Measurements from ENCODE around the gene DENND1A. TPM values are rescaled to one million over a fixed set of nuclear protein-coding genes. Genes with fewer than 3 reads are reported as not detected.

Gene DENND1A
- total and polyA plus RNA-seq, 11 donors: 9.8 to 24.0 (median 14.7) TPM

GRCh38 chr9:123493627-123494026, 436.3 kb downstream of the DENND1A start:
- intact Hi-C loops (cut with DNase I): no loop called here
- no peaks in the 10 kb centered on the region for H3K4me1 ChIP-seq
- DNase-seq (no peak), ATAC-seq (no peak)
- H3K27ac ChIP-seq: no peak overlapping the region
- WGBS, 4 donors: 87 to 88% (median 87%) methylated on average over 8 of the region's 8 CpGs
- H3K36me3 ChIP-seq: no peaks in the 10 kb centered on the region
- TF ChIP-seq, protein P1, sequence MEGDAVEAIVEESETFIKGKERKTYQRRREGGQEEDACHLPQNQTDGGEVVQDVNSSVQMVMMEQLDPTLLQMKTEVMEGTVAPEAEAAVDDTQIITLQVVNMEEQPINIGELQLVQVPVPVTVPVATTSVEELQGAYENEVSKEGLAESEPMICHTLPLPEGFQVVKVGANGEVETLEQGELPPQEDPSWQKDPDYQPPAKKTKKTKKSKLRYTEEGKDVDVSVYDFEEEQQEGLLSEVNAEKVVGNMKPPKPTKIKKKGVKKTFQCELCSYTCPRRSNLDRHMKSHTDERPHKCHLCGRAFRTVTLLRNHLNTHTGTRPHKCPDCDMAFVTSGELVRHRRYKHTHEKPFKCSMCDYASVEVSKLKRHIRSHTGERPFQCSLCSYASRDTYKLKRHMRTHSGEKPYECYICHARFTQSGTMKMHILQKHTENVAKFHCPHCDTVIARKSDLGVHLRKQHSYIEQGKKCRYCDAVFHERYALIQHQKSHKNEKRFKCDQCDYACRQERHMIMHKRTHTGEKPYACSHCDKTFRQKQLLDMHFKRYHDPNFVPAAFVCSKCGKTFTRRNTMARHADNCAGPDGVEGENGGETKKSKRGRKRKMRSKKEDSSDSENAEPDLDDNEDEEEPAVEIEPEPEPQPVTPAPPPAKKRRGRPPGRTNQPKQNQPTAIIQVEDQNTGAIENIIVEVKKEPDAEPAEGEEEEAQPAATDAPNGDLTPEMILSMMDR (IDR thresholded peaks at IDR 0.05): no peak
- TF ChIP-seq POLR2A (IDR thresholded peaks at IDR 0.05): no peak
- H3K9me3 ChIP-seq: no peaks in the 10 kb centered on the region
- no peaks in the 10 kb centered on the region for H3K27me3 ChIP-seq
- no peak overlapping the region for H3K4me3 ChIP-seq

DNA sequence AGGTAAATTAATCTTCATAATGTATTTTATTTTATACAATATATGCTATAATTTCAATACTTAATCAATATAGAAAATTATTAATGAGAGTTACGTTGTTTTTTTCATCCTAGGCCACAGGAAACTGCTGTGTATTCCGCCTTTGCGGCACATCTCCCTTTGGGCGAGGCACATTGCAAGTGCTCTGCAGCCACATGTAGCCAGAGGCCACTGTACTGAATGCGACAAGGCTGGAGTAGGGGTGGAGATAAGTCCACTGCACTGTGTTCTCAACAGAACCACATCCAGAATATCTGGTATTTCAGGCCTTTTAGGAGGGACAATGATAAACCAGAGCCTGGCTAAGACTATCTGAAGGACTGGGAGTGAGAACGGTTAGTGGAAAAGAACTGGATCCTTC, 439.2 kb downstream of the DENND1A start:
- TF ChIP-seq, protein P1 (IDR thresholded peaks at IDR 0.05): no peak
- no peak for TF ChIP-seq POLR2A (IDR thresholded peaks at IDR 0.05)
- 86 to 98% (median 94%) methylated on average over 6 of the region's 6 CpGs for WGBS, 4 donors
- ATAC-seq (no peak), DNase-seq (no peak)
- Histone ChIP-seq H3K27me3 (no peaks in the 10 kb centered on the region), H3K27ac (no peak overlapping the region), H3K4me3 (no peak overlapping the region), H3K4me1 (no peaks in the 10 kb centered on the region), H3K36me3 (no peaks in the 10 kb centered on the region), H3K9me3 (no peaks in the 10 kb centered on the region)
- intact Hi-C loops (cut with DNase I): no loop called here

DNA sequence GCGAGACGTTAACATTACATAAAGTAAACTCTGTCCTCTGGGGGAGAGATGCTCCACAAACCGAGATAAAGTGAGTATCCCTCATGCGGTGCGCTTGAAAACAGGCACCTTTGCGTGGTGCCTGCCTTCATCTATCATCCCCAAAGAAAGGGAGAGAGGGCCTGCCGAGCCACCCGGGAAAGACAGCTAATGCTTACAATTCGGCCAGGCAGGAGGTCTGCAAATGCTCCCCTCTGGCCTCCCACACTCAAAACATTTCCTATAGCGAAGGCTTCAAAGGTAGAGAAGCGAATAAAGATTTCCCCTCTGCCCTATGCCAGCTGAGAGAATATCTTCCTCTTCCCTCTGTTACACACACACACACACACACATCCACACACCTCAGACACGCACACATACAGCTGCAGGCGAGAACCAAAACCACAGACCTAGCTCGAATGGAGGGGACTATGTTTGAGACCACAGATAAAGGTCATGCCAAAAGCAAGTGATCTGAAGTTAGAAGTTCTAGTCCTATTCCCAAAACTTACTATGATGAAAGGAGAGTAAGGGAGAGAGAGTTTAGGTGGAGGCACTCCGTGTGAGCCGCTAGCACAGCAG, 441.1 kb downstream of the DENND1A start:
- Histone ChIP-seq H3K9me3 (no peaks in the 10 kb centered on the region), H3K4me1 (no peaks in the 10 kb centered on the region), H3K4me3 (no peak overlapping the region), H3K27me3 (no peaks in the 10 kb centered on the region), H3K27ac (no peak overlapping the region), H3K36me3 (no peaks in the 10 kb centered on the region)
- TF ChIP-seq, protein P1 (IDR thresholded peaks at IDR 0.05): no peak
- TF ChIP-seq POLR2A (IDR thresholded peaks at IDR 0.05): no peak
- ATAC-seq: no peak
- 77 to 85% (median 82%) methylated on average over 16 of the region's 16 CpGs for WGBS, 4 donors
- DNase-seq: no peak
- intact Hi-C loops (cut with DNase I): no loop called here

DNA sequence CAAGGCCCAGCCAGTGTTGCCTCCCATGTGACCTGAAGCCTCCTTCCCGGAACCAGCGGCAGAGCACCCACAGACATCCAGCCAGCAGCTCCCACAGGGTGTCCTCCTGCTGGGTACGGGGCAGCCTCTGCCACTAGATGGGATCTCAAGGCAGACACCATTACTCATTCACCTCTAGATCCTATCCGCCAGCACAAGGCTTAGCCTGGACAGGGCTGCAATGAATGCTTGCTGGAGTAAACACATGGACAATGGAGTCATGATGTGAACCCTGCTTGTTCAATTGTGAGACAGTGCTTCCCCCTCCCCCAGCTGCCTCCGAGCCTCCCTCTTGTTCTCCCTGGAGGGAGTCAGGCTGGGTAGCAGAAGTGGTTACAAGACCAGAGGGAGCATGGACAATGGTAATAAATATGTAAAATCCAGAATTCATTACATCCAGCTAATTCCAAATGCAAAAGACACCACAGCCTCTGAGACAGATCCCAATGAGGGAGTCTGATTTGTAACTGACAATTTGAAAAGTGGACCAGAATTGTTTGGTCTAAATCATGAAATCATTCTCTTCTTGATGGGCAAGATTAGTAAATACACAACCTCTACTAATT, 441.9 kb downstream of the DENND1A start:
- intact Hi-C loops (cut with DNase I): no loop called here
- no peak overlapping the region for H3K4me3 ChIP-seq
- TF ChIP-seq, protein P1 (IDR thresholded peaks at IDR 0.05): no peak
- no peak for TF ChIP-seq POLR2A (IDR thresholded peaks at IDR 0.05)
- H3K9me3 ChIP-seq: no peaks in the 10 kb centered on the region
- no peaks in the 10 kb centered on the region for H3K4me1 ChIP-seq
- no peak for DNase-seq
- H3K36me3 ChIP-seq: no peaks in the 10 kb centered on the region
- no peaks in the 10 kb centered on the region for H3K27me3 ChIP-seq
- 96 to 99% (median 96%) methylated on average over 5 of the region's 5 CpGs for WGBS, 4 donors
- no peak for ATAC-seq
- no peak overlapping the region for H3K27ac ChIP-seq

Measured in heart left ventricle (tissue), 16 donors.